Fibroblast of lung (primary cell): ENCODE results near the gene CPE.

ENCODE experiments used
- CTCF ChIP-seq, 2 donors: IDR thresholded peaks in 1 of 2; conservative IDR thresholded peaks in 1 of 2; 1 replicate in 1 of 2; 2 replicates in 1 of 2; pipeline ENCODE4 v1.5.1; 2011 to 2012; ENCODE audit warnings: low read length in 2 of 2, control low read depth in 1 of 2, inconsistent platforms in 1 of 2, low read depth in 1 of 2, mild to moderate bottlenecking in 1 of 2
- EZH2 ChIP-seq: IDR thresholded peaks from 2 replicates; pipeline ENCODE4 v1.5.1; 2012; ENCODE audit warnings: low read length, control low read depth, mild to moderate bottlenecking; ENCODE audit errors: missing control alignments

- TF ChIP-seq CTCF (conservative IDR thresholded peaks at IDR 0.05 in 1 of 2, IDR thresholded peaks at IDR 0.05 in 1 of 2; ENCODE audit: low read depth in 1 of 2, low read length in 2 of 2), result no peak
- no peak for TF ChIP-seq EZH2
Measured at GRCh38 chr4:165520086-165520485, 141.3 kb downstream of the CPE start.
